HG03469 (cell line): ENCODE measurements around the gene DDN.

ENCODE experiments used
- ATAC-seq: cut with Tn5 transposase; IDR thresholded peaks from one replicate; pipeline ENCODE4 v1.9.1; 2021; ENCODE audit warnings: mild to moderate bottlenecking, moderate library complexity, moderate number of reproducible peaks; ENCODE audit not compliant: unreplicated experiment

DDN gene

GRCh38 chr12:48969160-48969771 is 29.9 kb downstream of the DDN start:
- ATAC-seq, result no peak

- no peak for ATAC-seq
Observed at GRCh38 chr12:48968467-48968866, 30.7 kb downstream of the DDN start.

GRCh38 chr12:48967991-48968390 is 31.2 kb downstream of the DDN start:
- no peak for ATAC-seq

GRCh38 chr12:48966177-48966895 is 32.8 kb downstream of the DDN start:
- ATAC-seq, result no peak

- ATAC-seq, result no peak
Observed at GRCh38 chr12:48965298-48965838, 33.8 kb downstream of the DDN start.

- ATAC-seq, result no peak
Observed at GRCh38 chr12:48961801-48962200, 37.4 kb downstream of the DDN start.

- no peak for ATAC-seq
Observed at GRCh38 chr12:48961331-48961730, 37.8 kb downstream of the DDN start.

GRCh38 chr12:48960834-48961233 is 38.3 kb downstream of the DDN start:
- no peak for ATAC-seq

- ATAC-seq, result no peak
Observed at GRCh38 chr12:48958049-48958388, 41.2 kb downstream of the DDN start.

GRCh38 chr12:48957141-48958048 is 41.8 kb downstream of the DDN start, which contains the start of gene ARF3:
ARF3 (minus strand) TSS chr12:48957487; CDS start chr12:48941095, 16,392 bp downstream.
- no peak for ATAC-seq

- no peak for ATAC-seq
Observed at GRCh38 chr12:48956279-48957140, 42.7 kb downstream of the DDN start.

- ATAC-seq, result no peak
Observed at GRCh38 chr12:48954841-48955501, 44.2 kb downstream of the DDN start.

- no peak for ATAC-seq
Observed at GRCh38 chr12:48954061-48954460, 45.1 kb downstream of the DDN start.

GRCh38 chr12:48952691-48953090 is 46.5 kb downstream of the DDN start:
- no peak for ATAC-seq

- no peak for ATAC-seq
Observed at GRCh38 chr12:48947727-48948126, 51.4 kb downstream of the DDN start.

- ATAC-seq, result no peak
Observed at GRCh38 chr12:48946943-48947342, 52.2 kb downstream of the DDN start.

GRCh38 chr12:48946205-48946604 is 53.0 kb downstream of the DDN start:
- no peak for ATAC-seq
